Esophagus squamous epithelium (tissue), 5 donors: ENCODE measurements around the gene GRM6. TPM values are rescaled to one million over a fixed set of nuclear protein-coding genes. Genes with fewer than 3 reads are reported as not detected.

Experiments used
- DNase-seq: peaks from one replicate; lab custom pipeline; 2025; lab: John Stamatoyannopoulos, UW
- H3K27ac ChIP-seq, 4 donors: fragments of 200-600 bp; sonication (generic); one replicate each; pipeline ENCODE4 v1.5.1; 2016 to 2019; ENCODE audit warnings: mild to moderate bottlenecking in 1 of 4
- H3K27me3 ChIP-seq, 4 donors: fragments of 200-600 bp; sonication (generic); 1 replicate in 3 of 4; 2 replicates in 1 of 4; pipeline versions ENCODE4 v1.5.1 to v1.6.0; 2017 to 2021; ENCODE audit warnings: antibody characterized with exemption in 1 of 4
- H3K36me3 ChIP-seq, 3 donors: fragments of 200-600 bp; sonication (generic); one replicate each; pipeline ENCODE4 v1.5.1; 2016 to 2019
- H3K4me1 ChIP-seq, 3 donors: fragments of 200-600 bp; sonication (generic); one replicate each; pipeline ENCODE4 v1.5.1; 2017 to 2019
- H3K4me3 ChIP-seq, 4 donors: fragments of 200-600 bp; sonication (generic); 1 replicate in 3 of 4; 2 replicates in 1 of 4; pipeline ENCODE4 v1.5.1; 2016 to 2019; ENCODE audit warnings: mild to moderate bottlenecking in 2 of 4, moderate library complexity in 1 of 4
- H3K9me3 ChIP-seq, 3 donors: fragments of 200-600 bp; sonication (generic); one replicate each; pipeline ENCODE4 v1.5.1; 2016 to 2019
- CTCF ChIP-seq, 6 experiments: fragments of 450-650 bp in 4 of 6; fragments of 200-600 bp in 2 of 6; sonication (generic) in 2 of 6; IDR thresholded peaks; one replicate each; pipeline ENCODE4 v1.5.1; 2016 to 2019; ENCODE audit warnings: antibody characterized with exemption in 6 of 6, mild to moderate bottlenecking in 4 of 6, moderate library complexity in 4 of 6
- POLR2A ChIP-seq, 4 donors: fragments of 450-650 bp; IDR thresholded peaks; one replicate each; pipeline ENCODE4 v1.6.1; 2017; ENCODE audit warnings: antibody characterized with exemption in 4 of 4, mild to moderate bottlenecking in 4 of 4, moderate library complexity in 3 of 4
- WGBS, 2 donors: methylation state at CpG; one replicate each; pipeline ENCODE4 v1.1.5; 2018; 5-methylcytosine and 5-hydroxymethylcytosine counted together
- intact Hi-C: fragments of 100-400 bp; cut with DNase I; formaldehyde crosslinking; loops from one replicate; pipeline ENCODE4 v1.15.0; 2022
- total RNA-seq, 4 donors: library from RNA; depleted of rRNA; stranded (reverse); fragments of >200 nt; gene quantifications; one replicate each; pipeline ENCODE4 v1.1.0, GENCODE V29; 2016
- donor health status: DM: yes; HTN: yes; CAD: no.

GRM6 gene
- total RNA-seq, 4 donors from 2014 or later: not detected

GRCh38 chr5:178986326-178986960 lies 8.7 kb downstream of the GRM6 start:
- intact Hi-C loops: no loop called here
- H3K27me3 ChIP-seq: peaks cover 0 to 3% (median 0%) of the 10 kb centered on the region in 4 donors
- no peaks in the 10 kb centered on the region for H3K36me3 ChIP-seq
- DNase-seq: no peak
- peaks cover 0 to 92% (median 46%) of the 10 kb centered on the region in 3 donors for H3K9me3 ChIP-seq
- no peak overlapping the region for H3K4me3 ChIP-seq
- TF ChIP-seq CTCF (IDR thresholded peaks at IDR 0.05): no peak
- TF ChIP-seq POLR2A (IDR thresholded peaks at IDR 0.05): no peak
- WGBS, 2 donors: 89 to 99% methylated on average over 18 to 23 of the region's 43 CpGs
- H3K27ac ChIP-seq: no peak overlapping the region
- no peaks in the 10 kb centered on the region for H3K4me1 ChIP-seq

- Histone ChIP-seq H3K4me3 (no peak overlapping the region), H3K36me3 (no peaks in the 10 kb centered on the region), H3K4me1 (no peaks in the 10 kb centered on the region), H3K27me3 (no peaks in the 10 kb centered on the region), H3K27ac (no peak overlapping the region), H3K9me3 (peaks cover 0 to 93% (median 38%) of the 10 kb centered on the region in 3 donors)
- intact Hi-C loops: no loop called here
- DNase-seq: no peak
- no peak for TF ChIP-seq POLR2A (IDR thresholded peaks at IDR 0.05)
- TF ChIP-seq CTCF (IDR thresholded peaks at IDR 0.05): no peak
- WGBS, 2 donors: 92 to 94% methylated on average over 32 to 37 of the region's 37 CpGs
Measured at GRCh38 chr5:178984145-178985072, 10.7 kb downstream of the GRM6 start.

- Histone ChIP-seq H3K36me3 (peaks cover 0 to under 1% (median 0%) of the 10 kb centered on the region in 3 donors), H3K4me1 (no peaks in the 10 kb centered on the region), H3K27ac (no peak overlapping the region), H3K27me3 (no peaks in the 10 kb centered on the region), H3K4me3 (no peak overlapping the region), H3K9me3 (peaks cover 0 to 93% (median 39%) of the 10 kb centered on the region in 3 donors)
- TF ChIP-seq POLR2A (IDR thresholded peaks at IDR 0.05) (no peak), CTCF (IDR thresholded peaks at IDR 0.05) (no peak)
- WGBS, 2 donors: 86 to 97% methylated on average over 4 to 9 of the region's 10 CpGs
- intact Hi-C loops: no loop called here
- DNase-seq: no peak
Measured at GRCh38 chr5:178983728-178984127, 11.4 kb downstream of the GRM6 start.

GRCh38 chr5:178982941-178983340 lies 12.2 kb downstream of the GRM6 start:
- H3K4me1 ChIP-seq: no peaks in the 10 kb centered on the region
- no peak for TF ChIP-seq POLR2A (IDR thresholded peaks at IDR 0.05)
- TF ChIP-seq CTCF (IDR thresholded peaks at IDR 0.05): no peak
- 94 to 95% methylated on average over 8 of the region's 17 CpGs for WGBS, 2 donors
- H3K4me3 ChIP-seq: no peak overlapping the region
- no peak for DNase-seq
- no peaks in the 10 kb centered on the region for H3K27me3 ChIP-seq
- peaks cover 0 to 94% (median 43%) of the 10 kb centered on the region in 3 donors for H3K9me3 ChIP-seq
- intact Hi-C loops: no loop called here
- H3K27ac ChIP-seq: no peak overlapping the region
- peaks cover 0 to 7% (median 0%) of the 10 kb centered on the region in 3 donors for H3K36me3 ChIP-seq

GRCh38 chr5:178981381-178981780 lies 13.7 kb downstream of the GRM6 start:
- whole genome bisulfite sequencing, 2 donors: 60 to 97% methylated on average over 1 to 7 of the region's 15 CpGs
- H3K4me1 ChIP-seq: no peaks in the 10 kb centered on the region
- H3K9me3 ChIP-seq: peaks cover 0 to 98% (median 53%) of the 10 kb centered on the region in 3 donors
- TF ChIP-seq POLR2A (IDR thresholded peaks at IDR 0.05) (no peak), CTCF (IDR thresholded peaks at IDR 0.05) (no peak)
- intact Hi-C loops: no loop called here
- H3K27me3 ChIP-seq: no peaks in the 10 kb centered on the region
- no peak overlapping the region for H3K4me3 ChIP-seq
- H3K27ac ChIP-seq: no peak overlapping the region
- peaks cover 0 to 10% (median 0%) of the 10 kb centered on the region in 3 donors for H3K36me3 ChIP-seq
- DNase-seq: no peak
